GF-D8 (cell line): ENCODE results near the gene SPDYE6.
"Not testable (repeated sequence)": the region's sequence is repeated elsewhere in the genome, so short reads cannot be mapped to it uniquely, and the experiment has no call there.

Experiments used
- DNase-seq: peaks from one replicate; lab custom pipeline; 2025; lab: John Stamatoyannopoulos, UW

The SPDYE6 gene

DNA sequence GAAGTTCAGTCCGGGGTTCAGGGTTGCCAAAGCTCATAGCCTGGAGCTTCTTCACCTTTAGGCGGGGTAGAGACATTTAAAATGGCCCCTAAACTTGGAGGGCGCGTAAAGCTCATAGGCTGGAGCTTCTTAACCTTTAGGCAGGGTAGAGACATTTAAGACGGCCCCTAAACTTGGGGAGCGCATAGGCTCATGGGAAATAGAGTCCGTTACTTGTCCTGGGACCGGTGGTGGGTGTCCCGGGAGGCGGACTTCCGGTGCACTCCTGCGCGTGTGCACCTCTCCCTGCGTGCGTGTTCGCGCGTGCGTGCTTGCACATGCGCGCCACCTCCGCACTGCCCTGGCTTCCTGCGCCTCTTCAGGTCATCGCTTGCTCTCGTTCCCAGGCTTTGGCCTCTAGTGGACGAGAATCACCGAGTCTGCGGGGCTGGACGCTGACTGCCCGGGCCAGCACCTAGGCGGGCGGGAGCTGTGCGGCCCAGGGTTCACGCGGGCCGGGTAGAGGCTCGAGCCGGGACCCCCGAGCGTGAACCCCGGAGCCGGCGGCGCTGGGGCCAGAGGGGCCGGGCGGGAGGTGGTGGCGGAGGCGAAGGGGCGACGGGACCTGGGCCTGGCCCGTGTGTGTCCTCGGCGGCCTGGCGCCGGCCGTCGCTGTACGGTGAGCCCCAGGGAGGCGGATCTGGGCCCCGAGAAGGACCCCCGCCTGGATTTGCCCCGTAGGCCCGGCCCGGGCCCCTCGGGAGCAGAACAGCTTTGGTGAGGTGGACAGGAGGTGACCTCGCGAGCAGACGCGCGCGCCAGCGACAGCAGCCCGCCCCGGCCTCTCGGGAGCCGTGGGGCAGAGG is 7.5 kb upstream of the SPDYE6 start:
- DNase-seq = peak; percentile 97

DNA sequence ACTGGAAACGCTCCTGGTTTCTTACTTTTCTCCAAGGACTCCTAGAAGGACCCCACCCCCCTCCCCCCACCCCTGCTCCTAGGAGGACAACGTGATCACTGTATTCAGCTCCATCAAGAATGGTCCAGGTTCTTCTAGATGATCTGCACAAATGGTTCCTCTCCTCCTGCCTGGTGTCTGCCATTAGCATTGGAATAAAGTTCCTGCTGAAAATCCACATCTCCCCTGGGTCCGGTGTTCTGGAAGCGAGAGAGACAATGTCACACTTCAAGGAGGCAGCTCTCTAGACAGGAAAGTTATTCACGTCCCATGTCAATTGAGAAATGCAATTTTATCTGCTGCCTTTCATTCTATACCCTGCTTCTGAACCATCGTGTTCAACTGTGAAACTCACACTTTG is 9.3 kb downstream of the SPDYE6 start:
- not testable (repeated sequence) for DNase-seq

DNA sequence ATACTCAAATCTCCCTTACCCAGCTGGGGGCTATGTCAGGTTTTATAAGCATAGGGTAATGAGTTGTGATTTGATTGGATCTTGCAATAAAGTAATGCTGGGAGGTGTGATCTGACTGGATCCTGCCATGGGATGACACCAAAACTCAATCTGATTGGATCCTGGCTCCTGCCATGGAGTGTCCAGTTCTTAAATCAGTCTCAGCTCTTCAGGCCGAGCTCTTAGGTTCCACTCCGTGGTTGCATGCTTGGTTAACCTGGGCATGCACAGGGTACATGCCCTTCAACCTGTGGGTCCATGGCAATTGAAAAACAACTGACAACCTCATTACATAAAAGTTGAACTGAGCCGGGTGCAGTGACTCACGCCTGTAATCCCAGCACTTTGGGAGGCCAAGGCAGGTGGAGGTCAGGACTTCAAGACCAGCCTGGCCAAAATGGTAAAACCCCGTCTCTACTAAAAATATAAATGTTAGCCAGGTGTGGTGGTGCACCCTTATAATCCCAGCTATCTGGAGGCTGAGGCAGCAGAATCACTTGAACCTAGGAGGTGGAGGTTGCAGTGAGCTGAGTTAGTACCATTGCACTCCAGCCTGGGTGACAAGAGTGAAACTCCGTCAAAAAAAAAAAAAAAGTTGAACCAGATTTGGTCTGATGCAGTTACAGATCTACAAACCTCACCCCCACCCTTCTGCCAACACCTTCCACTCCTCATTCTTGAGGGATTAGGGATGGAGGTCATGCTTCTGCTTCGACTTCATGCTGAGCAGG is 15.5 kb downstream of the SPDYE6 start:
- DNase-seq = not testable (repeated sequence)

DNA sequence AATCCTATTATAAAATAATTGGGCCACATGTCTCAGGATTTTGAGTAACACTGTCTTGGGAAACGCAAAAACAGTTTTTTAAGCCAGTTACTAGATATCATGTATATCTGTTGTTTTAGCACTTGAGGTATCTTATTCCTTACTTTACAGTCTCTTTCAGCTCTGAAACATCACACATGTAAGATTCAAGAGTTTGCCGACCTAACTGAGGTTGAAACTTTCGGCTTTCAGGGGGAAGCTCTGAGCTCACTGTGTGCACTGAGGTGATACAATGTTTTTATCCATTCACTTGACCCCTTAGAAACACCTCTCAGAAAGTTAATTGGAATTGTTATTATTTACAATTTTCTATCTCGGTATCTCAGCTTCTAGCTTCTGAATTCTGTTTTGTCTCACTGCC is 18.8 kb downstream of the SPDYE6 start:
- DNase-seq = not testable (repeated sequence)

DNA sequence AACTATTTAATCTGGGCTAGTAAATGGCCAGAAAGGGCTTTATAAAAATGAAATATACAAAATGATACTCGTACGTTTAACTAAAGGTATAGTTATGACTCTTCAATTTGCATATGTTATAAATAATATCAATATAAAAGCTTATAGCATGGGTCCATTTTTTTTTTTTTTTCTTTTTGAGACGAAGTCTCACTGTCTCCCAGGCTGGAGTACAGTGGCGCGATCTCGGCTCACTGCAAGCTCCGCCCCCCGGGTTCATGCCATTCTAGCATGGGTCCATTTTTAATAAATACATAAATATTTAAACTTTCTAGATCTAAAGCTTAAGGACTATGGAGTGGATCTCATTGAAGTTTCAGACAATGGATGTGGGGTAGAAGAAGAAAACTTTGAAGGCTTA is 19.2 kb downstream of the SPDYE6 start:
- DNase-seq = not testable (repeated sequence)

DNA sequence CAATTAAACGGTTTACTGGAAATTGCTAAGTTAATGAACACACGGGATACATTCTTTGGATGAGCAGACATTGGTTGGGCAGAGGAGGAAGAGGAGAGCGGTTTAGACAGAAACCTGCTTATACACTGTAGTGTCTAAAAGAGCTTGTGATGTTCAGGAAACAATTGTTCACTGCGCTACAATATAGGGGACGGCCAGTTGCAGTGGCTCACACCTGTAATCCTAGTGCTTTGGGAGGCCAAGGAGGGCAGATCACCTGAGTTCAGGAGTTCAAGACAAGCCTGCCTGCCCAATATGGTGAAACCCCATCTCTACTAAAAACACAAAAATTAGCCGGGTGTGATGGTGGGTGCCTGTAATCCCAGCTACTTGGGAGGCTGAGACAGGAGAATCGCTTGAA is 20.7 kb downstream of the SPDYE6 start:
- DNase-seq = not testable (repeated sequence)

DNA sequence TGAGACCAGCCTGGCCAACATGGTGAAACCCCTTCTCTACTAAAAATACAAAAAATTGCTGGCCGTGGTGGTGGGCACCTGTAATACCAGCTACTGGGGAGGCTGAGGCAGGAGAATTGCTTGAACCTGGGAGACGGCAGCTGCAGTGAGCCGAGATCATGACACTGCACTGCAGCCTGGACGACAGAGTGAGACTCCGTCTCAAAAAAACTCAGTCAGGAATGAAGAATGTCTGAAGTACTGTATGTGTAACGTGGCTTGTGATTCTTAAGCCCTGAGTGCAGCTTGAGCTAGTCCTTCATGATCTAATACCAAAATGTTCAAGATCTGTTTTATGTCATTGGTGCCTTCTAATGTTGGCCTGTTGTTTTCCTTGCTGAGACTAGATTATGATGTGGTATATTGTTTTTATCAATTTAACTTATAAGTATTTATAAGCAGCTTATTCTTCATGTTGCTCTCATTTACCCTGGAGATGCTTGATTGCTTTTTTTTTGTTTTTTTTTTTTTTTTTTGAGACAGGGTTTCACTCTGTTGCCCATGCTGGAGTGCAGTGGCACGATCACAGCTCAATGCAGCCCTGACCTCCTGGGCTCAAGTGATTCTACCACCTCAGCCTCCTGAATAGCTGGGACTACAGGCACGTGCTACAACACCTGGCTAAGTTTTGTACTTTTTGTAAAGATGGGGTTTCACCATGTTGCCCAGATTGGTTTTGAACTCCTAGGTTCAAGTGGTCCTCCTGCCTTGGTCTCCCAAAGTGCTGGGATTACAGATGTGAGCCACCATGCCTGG is 25.4 kb downstream of the SPDYE6 start:
- not testable (repeated sequence) for DNase-seq

DNA sequence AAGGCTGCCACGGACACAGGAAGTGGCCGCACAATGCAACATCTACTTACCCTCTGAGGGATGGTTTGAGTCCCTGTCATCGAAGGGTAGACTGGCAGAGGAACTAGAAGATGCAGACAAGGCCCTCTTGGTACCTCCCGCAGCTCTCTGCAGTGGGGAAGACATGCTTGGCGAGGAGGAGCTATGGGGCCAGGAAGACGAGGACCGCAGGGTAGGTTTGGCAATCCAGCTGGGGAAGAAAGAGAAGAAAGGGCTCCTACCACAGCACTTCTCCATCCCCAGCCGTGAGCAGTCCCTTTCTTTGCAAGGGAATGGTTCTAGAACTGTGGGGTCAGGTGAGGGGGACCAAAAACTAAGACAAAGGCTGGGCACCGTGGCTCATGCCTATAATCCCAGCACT is 26.9 kb downstream of the SPDYE6 start:
- peak; percentile 1 for DNase-seq

DNA sequence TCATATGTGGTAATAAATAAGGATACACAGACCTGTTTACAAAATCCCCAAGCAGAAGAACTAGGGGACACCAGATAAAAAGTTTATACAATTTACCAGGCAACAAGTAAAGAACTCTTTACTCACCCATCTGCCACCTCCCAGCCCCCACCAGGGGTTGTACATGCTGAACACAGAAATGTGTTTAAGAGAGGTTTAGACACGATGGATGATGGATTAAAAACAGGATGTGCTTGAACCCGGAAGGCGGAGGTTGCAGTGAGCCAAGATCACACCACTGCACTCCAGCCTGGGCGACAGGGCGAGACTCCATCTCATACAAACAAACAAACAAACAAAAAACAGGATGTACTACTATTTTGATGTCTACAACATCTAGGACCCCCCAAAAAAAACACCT is 27.4 kb downstream of the SPDYE6 start:
- not testable (repeated sequence) for DNase-seq

DNA sequence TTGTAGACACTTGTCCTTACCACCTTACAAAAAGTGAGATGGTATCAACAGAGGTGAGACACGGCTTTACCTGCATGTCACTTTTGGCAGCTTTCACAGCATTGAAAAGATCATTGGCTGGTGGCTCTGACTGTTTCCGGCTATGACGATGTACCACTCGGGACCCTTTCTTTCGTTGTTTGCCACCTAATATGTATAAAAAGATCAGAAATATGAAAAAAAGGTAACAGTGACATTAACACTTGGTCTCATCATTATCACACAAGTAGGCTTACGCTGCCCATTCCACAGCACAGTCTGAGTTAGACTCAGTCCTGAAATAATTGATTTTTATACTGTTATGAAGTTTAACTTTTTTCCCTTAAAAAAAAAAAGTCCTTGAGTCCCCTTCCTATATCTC is 29.1 kb downstream of the SPDYE6 start:
- not testable (repeated sequence) for DNase-seq

DNA sequence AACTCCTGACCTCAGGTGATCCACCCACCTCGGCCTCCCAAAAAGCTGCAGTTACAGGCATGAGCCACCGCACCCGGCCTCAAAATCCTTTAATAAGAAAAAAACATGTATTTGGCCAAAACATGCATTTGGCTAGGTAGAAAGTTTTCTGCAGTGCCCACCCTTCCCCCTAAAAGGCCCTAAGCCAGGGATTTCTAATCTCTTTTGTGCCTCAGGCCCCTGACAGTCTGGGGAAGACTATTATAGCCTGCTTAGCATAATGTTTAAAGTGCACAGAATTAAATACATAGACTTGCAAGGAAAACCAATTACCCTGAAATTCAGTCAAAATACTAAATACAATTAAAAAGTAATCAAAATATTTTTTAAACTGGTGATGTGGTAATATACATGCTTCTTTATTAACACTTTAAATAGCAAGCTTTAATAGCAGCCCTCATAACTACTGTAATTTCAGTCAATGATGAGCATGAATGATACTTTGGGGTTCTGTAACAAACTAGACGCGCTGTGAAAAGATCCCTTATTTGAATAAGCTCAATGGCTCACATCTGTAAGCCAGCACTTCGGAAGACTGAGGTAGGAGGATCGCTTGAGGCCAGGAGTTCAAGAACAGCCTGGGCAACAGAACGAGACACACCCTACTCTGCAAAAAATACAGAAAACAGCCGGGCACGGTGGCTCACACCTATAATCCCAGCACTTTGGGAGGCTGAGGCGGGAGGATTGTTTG is 29.9 kb downstream of the SPDYE6 start:
- DNase-seq = no peak

DNA sequence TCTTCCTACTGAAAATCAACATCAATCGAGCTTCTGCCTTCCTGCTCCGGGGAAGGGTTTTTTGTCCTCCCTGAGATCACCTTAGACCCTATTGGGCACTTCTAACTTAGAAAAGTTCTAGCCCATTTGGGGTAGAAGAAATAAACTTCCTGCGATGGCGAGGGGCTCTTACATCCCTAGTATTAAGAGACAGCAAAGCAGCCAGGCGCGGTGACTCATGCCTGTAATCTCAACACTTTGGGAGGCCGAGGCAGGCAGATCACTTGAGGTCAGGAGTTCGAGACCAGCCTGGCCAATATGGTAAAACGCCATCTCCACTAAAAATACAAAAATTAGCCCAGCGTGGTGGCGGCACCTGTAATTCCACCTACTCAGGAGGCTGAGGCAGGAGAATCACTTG is 31.1 kb downstream of the SPDYE6 start:
- DNase-seq = not testable (repeated sequence)

DNA sequence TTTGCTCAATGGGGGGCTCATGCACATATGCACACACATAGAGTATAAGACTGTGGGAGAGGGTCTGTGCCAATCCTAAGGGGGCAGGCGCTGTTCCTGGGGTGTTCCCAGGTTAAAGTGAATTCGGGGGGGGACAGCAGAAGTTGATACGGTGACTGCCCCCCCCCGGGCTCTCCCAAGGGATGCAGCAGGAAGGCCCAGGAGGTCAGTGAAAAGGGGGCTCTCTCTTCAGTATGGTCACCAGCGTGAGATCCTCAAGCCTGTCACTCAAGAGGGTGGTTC is 32.4 kb downstream of the SPDYE6 start:
- DNase-seq = no peak

DNA sequence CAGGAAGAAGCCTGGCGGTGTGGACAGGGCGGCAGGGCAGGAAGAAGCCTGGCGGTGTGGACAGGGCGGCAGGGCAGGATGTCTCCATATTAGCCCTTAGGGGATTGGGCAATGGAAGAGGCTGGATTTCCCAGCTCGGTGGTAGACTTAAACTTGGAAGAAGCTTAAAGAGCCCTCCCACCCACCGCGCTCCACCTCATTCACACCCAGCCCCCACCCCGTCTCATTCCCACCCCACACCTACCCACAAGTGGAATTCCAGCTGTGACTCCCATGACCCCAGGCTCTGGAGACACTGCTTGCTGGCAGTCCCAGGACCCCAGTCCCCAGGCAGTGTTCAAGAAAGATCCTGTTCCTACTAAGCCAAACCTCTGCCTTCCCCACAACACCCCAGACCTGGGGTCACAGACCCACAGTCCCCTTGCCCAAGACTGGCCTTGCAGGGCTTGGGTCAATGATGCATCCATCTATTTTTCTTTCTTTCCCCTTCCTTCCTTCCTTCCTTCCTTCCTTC is 34.0 kb downstream of the SPDYE6 start:
- no peak for DNase-seq

DNA sequence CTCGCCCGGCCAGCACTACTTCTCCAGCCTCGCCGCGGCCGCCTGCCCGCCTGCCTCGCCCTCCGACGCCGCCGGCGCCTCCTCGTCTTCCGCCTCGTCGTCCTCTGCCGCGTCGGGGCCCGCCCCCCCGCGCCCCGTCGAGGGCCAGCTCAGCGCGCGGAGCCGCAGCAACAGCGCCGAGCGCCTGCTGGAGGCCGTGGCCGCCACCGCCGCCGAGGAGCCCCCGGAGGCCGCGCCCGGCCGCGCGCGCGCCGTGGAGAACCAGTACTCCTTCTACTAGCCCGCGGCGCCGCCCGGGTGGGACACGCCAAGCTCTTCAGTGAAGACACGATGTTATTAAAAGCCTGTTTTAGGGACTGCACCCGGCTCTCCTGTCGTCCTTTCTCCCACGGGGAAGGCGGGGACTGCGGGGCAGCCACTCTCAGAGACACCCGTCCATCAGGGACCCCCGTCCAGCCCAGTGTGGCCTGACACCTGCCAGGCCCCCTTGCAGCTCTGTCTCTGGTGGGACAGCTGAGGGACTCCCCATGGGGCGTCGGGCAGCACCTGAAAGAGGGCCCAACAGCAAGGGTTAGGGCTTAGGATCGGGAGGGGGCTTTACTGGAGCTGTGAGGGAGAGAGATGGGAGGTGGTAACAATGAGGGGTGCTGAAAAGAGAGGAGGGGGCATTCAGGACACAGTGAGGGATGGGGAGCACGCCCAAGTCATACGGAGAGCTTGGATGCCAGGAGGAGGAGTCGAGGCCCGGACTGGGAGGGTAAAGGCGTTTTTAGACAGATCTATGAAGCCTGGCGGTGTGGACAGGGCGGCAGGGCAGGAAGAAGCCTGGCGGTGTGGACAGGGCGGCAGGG is 34.7 kb downstream of the SPDYE6 start:
- DNase-seq = no peak

DNA sequence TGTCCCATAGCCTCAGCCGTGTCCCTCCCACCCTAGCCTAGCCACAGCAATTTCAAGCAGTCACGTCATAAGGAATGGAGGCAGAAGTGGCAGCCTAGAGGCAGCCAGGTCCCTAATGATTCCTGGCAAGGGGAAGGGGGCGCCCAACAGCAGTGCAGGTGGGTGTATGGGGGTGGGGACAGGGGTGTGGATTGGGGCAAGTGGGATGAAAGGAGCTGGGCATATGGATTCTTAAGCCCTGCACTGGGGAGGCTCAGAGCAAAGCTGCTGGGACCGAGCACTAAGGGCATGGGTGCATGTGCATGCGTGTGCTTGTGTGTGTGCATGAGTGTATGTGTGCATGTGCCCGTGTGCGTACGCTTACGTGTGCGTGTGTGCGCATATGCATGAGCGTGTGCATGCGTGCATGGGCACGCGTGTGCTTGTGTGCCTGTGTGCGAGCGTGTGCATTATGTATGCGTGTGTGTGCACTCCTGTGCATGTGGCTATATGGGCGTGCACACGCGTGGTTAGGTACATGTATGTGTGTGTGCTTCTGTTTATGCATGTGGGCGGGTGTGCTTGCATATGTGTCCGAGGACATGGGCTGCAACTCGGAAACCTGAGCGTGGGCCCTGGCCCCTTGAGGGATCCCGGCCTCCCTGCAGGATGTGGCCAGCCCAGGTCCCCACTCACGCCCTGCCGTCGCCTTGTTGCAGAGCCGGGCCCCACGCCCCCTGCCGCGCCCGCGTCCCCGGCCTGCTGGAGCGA is 35.5 kb downstream of the SPDYE6 start:
- no peak for DNase-seq

DNA sequence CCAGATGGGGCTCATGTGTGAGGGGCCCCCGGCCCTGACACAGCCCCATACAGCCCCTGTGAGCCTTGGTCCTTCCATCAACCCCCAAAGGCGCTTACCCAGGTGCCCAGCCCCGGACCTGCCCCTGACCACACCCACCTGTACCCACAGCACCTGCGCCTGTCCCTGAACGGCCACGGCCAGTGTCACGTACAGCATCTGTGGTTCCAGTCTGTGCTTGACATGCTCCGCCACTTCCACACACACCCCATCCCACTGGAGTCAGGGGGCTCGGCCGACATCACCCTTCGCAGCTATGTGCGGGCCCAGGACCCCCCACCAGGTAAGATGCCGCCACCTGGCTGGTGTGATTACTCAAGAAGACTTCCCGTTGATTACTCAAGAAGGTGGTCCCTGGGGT is 36.1 kb downstream of the SPDYE6 start:
- DNase-seq = no peak

DNA sequence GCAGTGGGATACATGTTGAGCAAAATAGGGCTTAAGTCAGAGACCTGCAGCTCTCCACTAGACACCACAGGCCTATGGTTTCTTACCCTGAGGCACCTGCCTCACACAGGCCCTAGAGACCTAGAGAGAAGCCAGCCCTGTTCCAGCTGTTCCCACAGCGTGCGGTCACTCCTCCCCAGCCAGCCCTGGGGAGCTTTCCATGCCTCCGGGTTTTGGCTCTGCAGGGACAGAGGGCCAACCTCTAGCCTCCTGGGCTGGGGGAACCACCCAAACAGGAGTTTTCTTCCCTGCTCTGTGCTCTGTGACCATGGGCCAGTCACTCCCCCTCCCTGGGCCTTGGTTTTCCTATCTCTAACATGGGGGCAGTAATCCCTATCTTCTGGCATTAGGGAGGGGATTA is 36.6 kb downstream of the SPDYE6 start:
- no peak for DNase-seq

DNA sequence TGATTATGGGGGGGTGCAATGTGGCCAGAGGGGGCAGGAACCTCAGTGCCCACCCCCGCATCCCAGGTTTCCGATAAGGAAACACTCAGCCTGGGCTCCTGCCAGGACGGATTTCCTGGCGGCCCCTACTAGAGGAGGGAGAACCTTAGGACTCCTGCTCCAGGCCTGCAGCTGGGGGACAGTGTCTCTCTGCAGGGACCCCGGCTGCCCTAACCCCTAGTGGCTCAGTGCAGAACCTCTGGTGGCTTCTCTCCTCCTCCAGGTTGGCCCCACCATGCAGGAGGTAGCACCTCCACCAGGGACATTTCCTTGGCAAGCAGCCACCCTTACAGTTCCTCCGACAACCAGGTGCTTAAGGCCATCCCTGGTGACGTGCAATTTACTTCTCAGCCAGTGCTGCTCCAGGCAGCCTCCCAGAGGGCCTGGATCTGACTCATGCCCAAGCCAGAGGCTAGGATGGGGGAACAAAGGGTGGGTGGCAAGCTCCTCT is 37.7 kb downstream of the SPDYE6 start:
- no peak for DNase-seq
